Keratinocyte (primary cell): ENCODE results near the gene CADM3.

Experiments
- EZH2 ChIP-seq: IDR thresholded peaks from one replicate; pipeline ENCODE4 v1.6.1; 2012; ENCODE audit warnings: inconsistent platforms, mild to moderate bottlenecking, low read length, moderate library complexity
- TF ChIP-seq, protein P1 (sequence below), 3 experiments: IDR thresholded peaks in 1 of 3; conservative IDR thresholded peaks in 1 of 3; optimal IDR thresholded peaks in 1 of 3; 2 replicates in 2 of 3; 3 replicates in 1 of 3; pipeline versions ENCODE3 to v1.5.1; 2011; ENCODE audit warnings: low read length in 3 of 3, mild to moderate bottlenecking in 3 of 3, moderate library complexity in 2 of 3, control low read depth in 1 of 3, inconsistent platforms in 1 of 3; ENCODE audit not compliant: insufficient read depth in 2 of 3; ENCODE audit errors: extremely low read depth in 1 of 3

DNA sequence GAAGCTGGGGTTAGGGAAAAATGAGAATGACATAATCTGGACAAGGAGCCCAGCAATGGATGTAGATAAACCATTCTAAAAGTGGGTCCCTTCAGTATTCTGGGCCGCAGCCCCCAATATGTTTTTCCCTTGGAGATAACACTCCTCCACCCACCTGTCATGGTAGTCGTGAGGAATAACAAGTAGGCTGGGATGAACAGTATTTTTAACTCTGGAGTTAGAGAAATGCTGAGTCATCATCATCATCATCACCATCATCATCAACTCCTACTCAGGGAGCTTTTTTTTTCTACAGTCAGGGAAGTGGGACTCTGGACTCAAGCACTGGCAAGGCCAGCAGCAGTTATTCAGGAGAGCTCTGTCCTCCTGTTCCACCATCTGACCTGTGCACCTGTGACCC lies 12.8 kb downstream of the CADM3 start:
- TF ChIP-seq, protein P1, sequence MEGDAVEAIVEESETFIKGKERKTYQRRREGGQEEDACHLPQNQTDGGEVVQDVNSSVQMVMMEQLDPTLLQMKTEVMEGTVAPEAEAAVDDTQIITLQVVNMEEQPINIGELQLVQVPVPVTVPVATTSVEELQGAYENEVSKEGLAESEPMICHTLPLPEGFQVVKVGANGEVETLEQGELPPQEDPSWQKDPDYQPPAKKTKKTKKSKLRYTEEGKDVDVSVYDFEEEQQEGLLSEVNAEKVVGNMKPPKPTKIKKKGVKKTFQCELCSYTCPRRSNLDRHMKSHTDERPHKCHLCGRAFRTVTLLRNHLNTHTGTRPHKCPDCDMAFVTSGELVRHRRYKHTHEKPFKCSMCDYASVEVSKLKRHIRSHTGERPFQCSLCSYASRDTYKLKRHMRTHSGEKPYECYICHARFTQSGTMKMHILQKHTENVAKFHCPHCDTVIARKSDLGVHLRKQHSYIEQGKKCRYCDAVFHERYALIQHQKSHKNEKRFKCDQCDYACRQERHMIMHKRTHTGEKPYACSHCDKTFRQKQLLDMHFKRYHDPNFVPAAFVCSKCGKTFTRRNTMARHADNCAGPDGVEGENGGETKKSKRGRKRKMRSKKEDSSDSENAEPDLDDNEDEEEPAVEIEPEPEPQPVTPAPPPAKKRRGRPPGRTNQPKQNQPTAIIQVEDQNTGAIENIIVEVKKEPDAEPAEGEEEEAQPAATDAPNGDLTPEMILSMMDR (optimal IDR thresholded peaks at IDR 0.05 in 1 of 3, IDR thresholded peaks at IDR 0.05 in 1 of 3, conservative IDR thresholded peaks at IDR 0.05 in 1 of 3; ENCODE audit: extremely low read depth in 1 of 3, insufficient read depth in 2 of 3, low read length in 3 of 3): no peak
- no peak for TF ChIP-seq EZH2
